NCI-H1417 treated with DMSO at 0.1 percent for 48 hours (cell line): ENCODE data around the gene SLC25A20.
"Not testable (repeated sequence)": the region's sequence is repeated elsewhere in the genome, so short reads cannot be mapped to it uniquely, and the experiment has no call there.

Experiments
- DNase-seq: peaks from one replicate; lab custom pipeline; 2025; lab: John Stamatoyannopoulos, UW

SLC25A20 gene

GRCh38 chr3:48898383-48899234 is at the start of gene SLC25A20:
Gene SLC25A20 (minus strand): TSS chr3:48898882. CDS start chr3:48898794, 88 bp downstream.
- no peak for DNase-seq

- no peak for DNase-seq
These were observed 47.3 kb upstream of the SLC25A20 start for GRCh38 chr3:48945891-48946549.

- no peak for DNase-seq
These were observed 46.8 kb upstream of the SLC25A20 start for GRCh38 chr3:48945432-48945831.

GRCh38 chr3:48938689-48939088 is 40.0 kb upstream of the SLC25A20 start:
- DNase-seq, result no peak

- no peak for DNase-seq
These were observed 39.5 kb upstream of the SLC25A20 start for GRCh38 chr3:48938156-48938555.

- no peak for DNase-seq
These were observed 36.8 kb upstream of the SLC25A20 start for GRCh38 chr3:48935530-48935929.

- DNase-seq, result no peak
These were observed 35.8 kb upstream of the SLC25A20 start for GRCh38 chr3:48934333-48934991.

- DNase-seq, result no peak
These were observed 33.4 kb upstream of the SLC25A20 start for GRCh38 chr3:48931944-48932580.

- DNase-seq, result no peak
These were observed 31.9 kb upstream of the SLC25A20 start for GRCh38 chr3:48930590-48930989.

- no peak for DNase-seq
These were observed 30.8 kb upstream of the SLC25A20 start for GRCh38 chr3:48929358-48930035.

GRCh38 chr3:48928679-48929078 is 30.0 kb upstream of the SLC25A20 start:
- DNase-seq, result no peak

- no peak for DNase-seq
These were observed 29.2 kb upstream of the SLC25A20 start for GRCh38 chr3:48927928-48928327.

GRCh38 chr3:48926425-48927392 is 28.0 kb upstream of the SLC25A20 start:
- DNase-seq, result no peak

GRCh38 chr3:48919215-48920138 is 20.8 kb upstream of the SLC25A20 start:
- no peak for DNase-seq

GRCh38 chr3:48918388-48919214 is 19.9 kb upstream of the SLC25A20 start, which contains the start of gene ARIH2:
Gene ARIH2 (plus strand): TSS chr3:48918842. CDS start chr3:48927559, 8,717 bp downstream.
- DNase-seq, result no peak

GRCh38 chr3:48915296-48915695 is 16.6 kb upstream of the SLC25A20 start:
- DNase-seq, result no peak

GRCh38 chr3:48907026-48907425 is 8.3 kb upstream of the SLC25A20 start:
- not testable (repeated sequence) for DNase-seq

- no peak for DNase-seq
These were observed 591 bp upstream of the SLC25A20 start for GRCh38 chr3:48899273-48899672.
